Measurements from ENCODE around the gene RAB29. TPM values are rescaled to one million over a fixed set of nuclear protein-coding genes. Genes with fewer than 3 reads are reported as not detected.
"Not testable (repeated sequence)": the region's sequence is repeated elsewhere in the genome, so short reads cannot be mapped to it uniquely, and the experiment has no call there.

Gene RAB29
- total and polyA plus RNA-seq, 2 donors (not counting 1 experiment from before 2014, with no cell fraction given) = 51.7 to 61.4 TPM

- intact Hi-C loops (cut with micrococcal nuclease) = no loop called here
- Histone ChIP-seq H3K27ac (ENCODE audit: low read length in 2 of 2) (no peak overlapping the region), H3K9me3 (ENCODE audit: control extremely low read depth in 1 of 3, control insufficient read depth in 2 of 3, insufficient read depth in 1 of 3, low read length in 2 of 3) (no peaks in the 10 kb centered on the region), H4K20me1 (ENCODE audit: control insufficient read depth, insufficient read depth, low read length, poor library complexity, severe bottlenecking) (no peaks in the 10 kb centered on the region), H2AFZ (ENCODE audit: insufficient read depth, low read depth, low read length, poor library complexity, severe bottlenecking) (no peak overlapping the region), H3K4me1 (ENCODE audit: control insufficient read depth in 2 of 2, insufficient read depth in 2 of 2, low read length in 2 of 2) (no peaks in the 10 kb centered on the region), H3K79me2 (ENCODE audit: control insufficient read depth, insufficient read depth, low read length) (peaks cover 70% of the 10 kb centered on the region), H3K27me3 (replicated peaks in 1 of 4; ENCODE audit: control extremely low read depth in 1 of 4, control insufficient read depth in 3 of 4, insufficient read depth in 4 of 4, low read length in 3 of 4) (no peaks in the 10 kb centered on the region), H3K9ac (ENCODE audit: low read length) (no peak overlapping the region), H3K4me3 (ENCODE audit: control extremely low read depth in 1 of 5, extremely low read depth in 1 of 5, insufficient read depth in 1 of 5, low read depth in 2 of 5, low read length in 4 of 5) (no peak overlapping the region), H3K4me2 (replicated peaks; ENCODE audit: low read depth, low read length, poor library complexity, severe bottlenecking) (no peak overlapping the region), H3K36me3 (replicated peaks in 1 of 2; ENCODE audit: control extremely low read depth in 1 of 2, control insufficient read depth in 1 of 2, extremely low read depth in 1 of 2, insufficient read depth in 2 of 2, low read length in 1 of 2) (peaks cover 7 to 39% of the 10 kb centered on the region in 2 experiments)
- POLR2A ChIA-PET = no interaction called here
- TF ChIP-seq EZH2 (IDR thresholded peaks at IDR 0.05; ENCODE audit: borderline replicate concordance, insufficient read depth, low read depth, low read length, poor library complexity, severe bottlenecking) (no peak), CTCF (IDR thresholded peaks at IDR 0.05) (no peak)
- DNase-seq = no peak
- Mint-ChIP-seq H3K4me1 (peaks cover 1% of the 10 kb centered on the region), H3K27ac (no peak overlapping the region), H3K4me3 (no peak overlapping the region), H3K9me3 (ENCODE audit: insufficient read depth) (no peaks in the 10 kb centered on the region), H3K27me3 (no peaks in the 10 kb centered on the region)
- ATAC-seq (ENCODE audit: low read depth) = no peak
- CTCF ChIA-PET = interaction anchor here (0.9 to 4.7 kb wide), 2 partner anchors 16 to 18 kb away, joined by 3 to 22 read pairs; no protein-coding TSS in a partner anchor
- 100% methylated on average over 1 of the region's 4 CpGs for WGBS (ENCODE audit: insufficient coverage)
Measured at GRCh38 chr1:205726619-205727125, 48.6 kb downstream of the RAB29 start.

DNA sequence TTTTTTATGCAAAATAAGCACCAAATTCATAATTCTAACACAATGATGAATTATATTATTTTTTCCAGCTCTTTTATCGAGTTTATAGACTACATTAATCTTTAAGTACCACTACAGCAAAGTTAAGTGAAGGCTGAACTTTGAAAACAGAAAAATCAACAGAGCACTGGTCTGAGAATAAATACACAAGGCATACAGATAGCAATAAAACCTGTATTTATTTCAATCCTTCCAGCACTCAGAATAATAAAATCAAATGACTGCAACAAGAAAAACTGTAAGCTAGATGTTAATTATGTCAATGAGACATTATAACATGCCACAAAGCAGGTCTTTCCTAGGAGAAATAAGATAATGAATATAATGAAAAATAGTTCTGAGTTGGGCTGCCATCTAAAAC, 49.8 kb downstream of the RAB29 start:
- Mint-ChIP-seq H3K4me3 (no peak overlapping the region), H3K27ac (no peak overlapping the region), H3K9me3 (ENCODE audit: insufficient read depth) (no peaks in the 10 kb centered on the region), H3K27me3 (no peaks in the 10 kb centered on the region), H3K4me1 (peaks cover 1% of the 10 kb centered on the region)
- ChIA-PET POLR2A (no interaction called here), CTCF (interaction anchor here (0.7 to 7.6 kb wide), 3 partner anchors 10 to 66 kb away, joined by 4 to 45 read pairs (median 22); no protein-coding TSS in a partner anchor)
- no peak for ATAC-seq (ENCODE audit: low read depth)
- no peaks in the 10 kb centered on the region for H4K20me1 ChIP-seq (ENCODE audit: control insufficient read depth, insufficient read depth, low read length, poor library complexity, severe bottlenecking)
- H3K27me3 ChIP-seq (replicated peaks in 1 of 4; ENCODE audit: control extremely low read depth in 1 of 4, control insufficient read depth in 3 of 4, insufficient read depth in 4 of 4, low read length in 3 of 4) = no peaks in the 10 kb centered on the region
- no peak for DNase-seq
- intact Hi-C loops (cut with micrococcal nuclease) = no loop called here
- peaks cover 10 to 48% of the 10 kb centered on the region in 2 experiments for H3K36me3 ChIP-seq (replicated peaks in 1 of 2; ENCODE audit: control extremely low read depth in 1 of 2, control insufficient read depth in 1 of 2, extremely low read depth in 1 of 2, insufficient read depth in 2 of 2, low read length in 1 of 2)
- no peak overlapping the region for H3K27ac ChIP-seq (ENCODE audit: low read length in 2 of 2)
- peaks cover 0 to 3% (median 0%) of the 10 kb centered on the region in 3 donors for H3K9me3 ChIP-seq (ENCODE audit: control extremely low read depth in 1 of 3, control insufficient read depth in 2 of 3, insufficient read depth in 1 of 3, low read length in 2 of 3)
- H3K79me2 ChIP-seq (ENCODE audit: control insufficient read depth, insufficient read depth, low read length) = peaks cover 58% of the 10 kb centered on the region
- H3K4me3 ChIP-seq (ENCODE audit: control extremely low read depth in 1 of 5, extremely low read depth in 1 of 5, insufficient read depth in 1 of 5, low read depth in 2 of 5, low read length in 4 of 5) = no peak overlapping the region
- H3K4me2 ChIP-seq (replicated peaks; ENCODE audit: low read depth, low read length, poor library complexity, severe bottlenecking) = no peak overlapping the region
- WGBS (ENCODE audit: insufficient coverage) = no CpG with 5 or more reads among the region's 1 CpG
- H3K9ac ChIP-seq (ENCODE audit: low read length) = no peak overlapping the region
- no peaks in the 10 kb centered on the region for H3K4me1 ChIP-seq (ENCODE audit: control insufficient read depth in 2 of 2, insufficient read depth in 2 of 2, low read length in 2 of 2)
- TF ChIP-seq CTCF (IDR thresholded peaks at IDR 0.05) (no peak), EZH2 (IDR thresholded peaks at IDR 0.05; ENCODE audit: borderline replicate concordance, insufficient read depth, low read depth, low read length, poor library complexity, severe bottlenecking) (no peak)
- H2AFZ ChIP-seq (ENCODE audit: insufficient read depth, low read depth, low read length, poor library complexity, severe bottlenecking) = no peak overlapping the region

- H3K9ac ChIP-seq (ENCODE audit: low read length); H3K9me3 Mint-ChIP-seq (ENCODE audit: insufficient read depth); H4K20me1 ChIP-seq (ENCODE audit: control insufficient read depth, insufficient read depth, low read length, poor library complexity, severe bottlenecking); H3K4me2 ChIP-seq (replicated peaks; ENCODE audit: low read depth, low read length, poor library complexity, severe bottlenecking); DNase-seq; H3K4me3 Mint-ChIP-seq; H3K4me1 Mint-ChIP-seq; H3K27me3 ChIP-seq (replicated peaks in 1 of 4; ENCODE audit: control extremely low read depth in 1 of 4, control insufficient read depth in 3 of 4, insufficient read depth in 4 of 4, low read length in 3 of 4); H2AFZ ChIP-seq (ENCODE audit: insufficient read depth, low read depth, low read length, poor library complexity, severe bottlenecking); H3K4me1 ChIP-seq (ENCODE audit: control insufficient read depth in 2 of 2, insufficient read depth in 2 of 2, low read length in 2 of 2); POLR2A ChIA-PET; H3K9me3 ChIP-seq (ENCODE audit: control extremely low read depth in 1 of 3, control insufficient read depth in 2 of 3, insufficient read depth in 1 of 3, low read length in 2 of 3); intact Hi-C loops (cut with micrococcal nuclease); H3K27ac Mint-ChIP-seq; H3K27me3 Mint-ChIP-seq; ATAC-seq (ENCODE audit: low read depth); H3K4me3 ChIP-seq (ENCODE audit: control extremely low read depth in 1 of 5, extremely low read depth in 1 of 5, insufficient read depth in 1 of 5, low read depth in 2 of 5, low read length in 4 of 5); H3K27ac ChIP-seq (ENCODE audit: low read length in 2 of 2): not testable (repeated sequence)
- WGBS (ENCODE audit: insufficient coverage) = 100% methylated on average over 1 of the region's 2 CpGs
- H3K36me3 ChIP-seq (replicated peaks in 1 of 2; ENCODE audit: control extremely low read depth in 1 of 2, control insufficient read depth in 1 of 2, extremely low read depth in 1 of 2, insufficient read depth in 2 of 2, low read length in 1 of 2) = peaks cover 12 to 75% of the 10 kb centered on the region in 2 experiments
- H3K79me2 ChIP-seq (ENCODE audit: control insufficient read depth, insufficient read depth, low read length) = peaks cover 19% of the 10 kb centered on the region
- CTCF ChIA-PET = interaction anchor here (0.7 to 7.6 kb wide), 4 partner anchors 9 to 257 kb away, joined by 3 to 45 read pairs (median 12); no protein-coding TSS in a partner anchor
Measured at GRCh38 chr1:205720740-205721139, 54.5 kb downstream of the RAB29 start.

Measured in B cell (primary cell).